WTC11 (cell line): ENCODE results near the gene CD2AP. TPM values are rescaled to one million over a fixed set of nuclear protein-coding genes. Genes with fewer than 3 reads are reported as not detected.

Experiments
- ATAC-seq: fragments of 200-7000 bp; cut with Tn5 transposase; 2 replicates; pipeline ENCODE4 v1.10.0; 2021; ENCODE audit warnings: mild to moderate bottlenecking, moderate library complexity
- CTCF ChIA-PET: fragments of 300-600 bp; sonication (Branson Sonifier 250); formaldehyde crosslinking; loops from one replicate; lab custom pipeline; 2021; ENCODE audit warnings: antibody characterized with exemption; lab: Charles Lee
- POLR2A ChIA-PET: fragments of 350-600 bp; sonication (Branson Sonifier 250); formaldehyde crosslinking; loops from one replicate; lab custom pipeline; 2021; ENCODE audit warnings: antibody characterized with exemption; lab: Charles Lee
- DNase-seq: peaks from one replicate; pipeline ENCODE4 v3.0.0; 2021; ENCODE audit warnings: low spot score
- H3K27ac Mint-ChIP-seq: 2 replicates; pipeline ENCODE4 v1.8.0; 2021; ENCODE audit warnings: mixed read lengths
- H3K27me3 Mint-ChIP-seq: 2 replicates; pipeline ENCODE4 v1.8.0; 2021; ENCODE audit warnings: low read depth, mild to moderate bottlenecking, moderate library complexity, mixed read lengths
- H3K36me3 Mint-ChIP-seq: 2 replicates; pipeline ENCODE4 v1.8.0; 2021; ENCODE audit warnings: mixed read lengths
- H3K4me1 Mint-ChIP-seq: 2 replicates; pipeline ENCODE4 v1.8.0; 2022; ENCODE audit warnings: mixed read lengths
- H3K4me3 Mint-ChIP-seq: 2 replicates; pipeline ENCODE4 v1.8.0; 2021; ENCODE audit warnings: mild to moderate bottlenecking, moderate library complexity, mixed read lengths
- H3K9me3 Mint-ChIP-seq: 2 replicates; pipeline ENCODE4 v1.8.0; 2021; ENCODE audit warnings: mixed read lengths
- ATF1 ChIP-seq: sonication (generic); formaldehyde crosslinking; IDR thresholded peaks from 2 replicates; pipeline ENCODE4 v1.8.1; 2023; ENCODE audit warnings: mild to moderate bottlenecking, moderate library complexity, missing genetic modification reagents
- E2F1 ChIP-seq: sonication (generic); formaldehyde crosslinking; IDR thresholded peaks from 2 replicates; pipeline ENCODE4 v1.8.0; 2022; ENCODE audit warnings: mild to moderate bottlenecking, missing genetic modification reagents
- E2F5 ChIP-seq: sonication (generic); formaldehyde crosslinking; IDR thresholded peaks from 2 replicates; pipeline ENCODE4 v1.8.1; 2022; ENCODE audit warnings: mild to moderate bottlenecking, moderate library complexity, missing genetic modification reagents
- ESRRA ChIP-seq: sonication (generic); formaldehyde crosslinking; IDR thresholded peaks from 2 replicates; pipeline ENCODE4 v1.8.1; 2022; ENCODE audit warnings: mild to moderate bottlenecking, missing genetic modification reagents, borderline replicate concordance
- MAX ChIP-seq: sonication (generic); formaldehyde crosslinking; IDR thresholded peaks from 2 replicates; pipeline ENCODE4 v1.8.0; 2022; ENCODE audit warnings: mild to moderate bottlenecking, missing genetic modification reagents
- NFATC4 ChIP-seq: fragments of 250-450 bp; sonication (Bioruptor Pico); IDR thresholded peaks from 2 replicates; pipeline ENCODE4 v1.9.0; 2021; ENCODE audit warnings: mild to moderate bottlenecking
- NFE2L1 ChIP-seq: sonication (generic); formaldehyde crosslinking; IDR thresholded peaks from 2 replicates; pipeline ENCODE4 v1.8.1; 2023; ENCODE audit warnings: missing genetic modification reagents
- NR1H2 ChIP-seq: sonication (generic); formaldehyde crosslinking; IDR thresholded peaks from 2 replicates; pipeline ENCODE4 v1.9.0; 2021; ENCODE audit warnings: mild to moderate bottlenecking, moderate library complexity, missing genetic modification reagents
- OVOL2 ChIP-seq: fragments of 250-450 bp; sonication (Bioruptor Pico); IDR thresholded peaks from 2 replicates; pipeline ENCODE4 v1.9.0; 2021; ENCODE audit warnings: mild to moderate bottlenecking, borderline replicate concordance
- RORB ChIP-seq: fragments of 250-450 bp; sonication (Bioruptor Pico); IDR thresholded peaks from 2 replicates; pipeline ENCODE4 v1.9.0; 2021; ENCODE audit warnings: mild to moderate bottlenecking
- SMAD4 ChIP-seq: sonication (generic); formaldehyde crosslinking; IDR thresholded peaks from 2 replicates; pipeline ENCODE4 v1.8.0; 2022; ENCODE audit warnings: mild to moderate bottlenecking, missing genetic modification reagents
- STAT6 ChIP-seq: sonication (generic); formaldehyde crosslinking; conservative IDR thresholded peaks from 2 replicates; pipeline ENCODE4 v1.8.1; 2023; ENCODE audit warnings: mild to moderate bottlenecking, low read depth, missing genetic modification reagents, moderate library complexity
- TCF7 ChIP-seq: sonication (generic); formaldehyde crosslinking; IDR thresholded peaks from 2 replicates; pipeline ENCODE4 v1.8.0; 2022; ENCODE audit warnings: mild to moderate bottlenecking, low read depth, missing genetic modification reagents, moderate library complexity
- TEAD4 ChIP-seq: sonication (generic); formaldehyde crosslinking; IDR thresholded peaks from 2 replicates; pipeline ENCODE4 v1.8.0; 2022; ENCODE audit warnings: mild to moderate bottlenecking, missing genetic modification reagents
- ZNF121 ChIP-seq: sonication (generic); formaldehyde crosslinking; IDR thresholded peaks from 2 replicates; pipeline ENCODE4 v1.8.0; 2023; ENCODE audit warnings: missing genetic modification reagents
- ZNF138 ChIP-seq: sonication (generic); formaldehyde crosslinking; conservative IDR thresholded peaks from 2 replicates; pipeline ENCODE4 v1.8.1; 2022; ENCODE audit warnings: mild to moderate bottlenecking, moderate library complexity, missing genetic modification reagents
- ZNF219 ChIP-seq: sonication (generic); formaldehyde crosslinking; IDR thresholded peaks from 2 replicates; pipeline ENCODE4 v1.8.0; 2023; ENCODE audit warnings: missing genetic modification reagents, mild to moderate bottlenecking, borderline replicate concordance
- ZNF281 ChIP-seq: sonication (generic); formaldehyde crosslinking; IDR thresholded peaks from 2 replicates; pipeline ENCODE4 v1.8.0; 2023; ENCODE audit warnings: mild to moderate bottlenecking, missing genetic modification reagents
- ZNF396 ChIP-seq: fragments of 250-450 bp; sonication (Bioruptor Pico); IDR thresholded peaks from 2 replicates; pipeline ENCODE4 v1.8.0; 2021; ENCODE audit warnings: mild to moderate bottlenecking, moderate library complexity, borderline replicate concordance
- ZNF416 ChIP-seq: fragments of 250-450 bp; sonication (Bioruptor Pico); IDR thresholded peaks from 2 replicates; pipeline ENCODE4 v1.9.0; 2021; ENCODE audit warnings: mild to moderate bottlenecking, inconsistent platforms
- ZNF423 ChIP-seq: fragments of 250-450 bp; sonication (Bioruptor Pico); IDR thresholded peaks from 2 replicates; pipeline ENCODE4 v2.1.2; 2022; ENCODE audit warnings: mild to moderate bottlenecking, moderate library complexity
- total RNA-seq: library from RNA; stranded (reverse); gene quantifications from 3 replicates; pipeline ENCODE4 v1.2.3, GENCODE V29; 2021
- TF ChIP-seq, protein P1 (sequence below): fragments of 250-450 bp; sonication (Bioruptor Pico); IDR thresholded peaks from 2 replicates; pipeline ENCODE4 v1.9.0; 2021; ENCODE audit warnings: mild to moderate bottlenecking
- TF ChIP-seq, protein P2 (sequence below): sonication (generic); formaldehyde crosslinking; IDR thresholded peaks from 2 replicates; pipeline ENCODE4 v1.8.1; 2023; ENCODE audit warnings: mild to moderate bottlenecking, missing genetic modification reagents, moderate library complexity

Gene CD2AP
- total RNA-seq, 1 experiment from 2014 or later = 77.0 TPM

- DNase-seq = no peak
- TF ChIP-seq OVOL2 (no peak), ZNF121 (CRISPR knock-in tag) (peak; percentile 63; the same call in 1 of the 2 replicates), SMAD4 (CRISPR knock-in tag) (no peak), NFATC4 (CRISPR knock-in tag) (no peak), RORB (no peak), E2F5 (CRISPR knock-in tag) (no peak), MAX (CRISPR knock-in tag) (no peak)
- Mint-ChIP-seq H3K27ac (no peak overlapping the region), H3K4me1 (no peaks in the 10 kb centered on the region), H3K4me3 (no peak overlapping the region), H3K36me3 (no peaks in the 10 kb centered on the region), H3K9me3 (peaks cover 8% of the 10 kb centered on the region), H3K27me3 (no peaks in the 10 kb centered on the region; the same call in 1 of the 2 replicates)
- POLR2A ChIA-PET = no interaction called here
- CTCF ChIA-PET = no interaction called here
- no peak for ATAC-seq
Observed at GRCh38 chr6:47438481-47439347, 38.9 kb upstream of the CD2AP start.

DNA sequence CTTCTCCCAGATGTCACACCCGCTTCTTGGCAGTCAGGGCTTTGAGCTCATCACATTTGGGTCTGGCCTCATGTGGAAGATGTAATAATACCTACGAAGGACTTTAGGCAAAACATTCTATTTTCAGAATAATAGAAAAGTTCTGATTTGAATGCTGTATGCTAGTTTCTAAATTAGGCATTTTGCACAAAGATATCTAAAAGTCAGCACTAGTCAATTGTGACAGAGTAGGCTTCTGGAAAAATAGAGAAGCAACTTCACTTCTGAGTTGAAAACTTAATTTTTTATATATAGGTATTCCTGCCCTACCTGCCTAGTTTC lies 38.3 kb upstream of the CD2AP start:
- ATAC-seq = no peak
- TF ChIP-seq, protein P1, sequence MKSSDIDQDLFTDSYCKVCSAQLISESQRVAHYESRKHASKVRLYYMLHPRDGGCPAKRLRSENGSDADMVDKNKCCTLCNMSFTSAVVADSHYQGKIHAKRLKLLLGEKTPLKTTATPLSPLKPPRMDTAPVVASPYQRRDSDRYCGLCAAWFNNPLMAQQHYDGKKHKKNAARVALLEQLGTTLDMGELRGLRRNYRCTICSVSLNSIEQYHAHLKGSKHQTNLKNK (CRISPR knock-in tag) = no peak
- TF ChIP-seq TEAD4 (CRISPR knock-in tag) (no peak), ESRRA (CRISPR knock-in tag) (no peak), TCF7 (no peak)
- ChIA-PET POLR2A (no interaction called here), CTCF (no interaction called here)
- Mint-ChIP-seq H3K4me1 (no peaks in the 10 kb centered on the region), H3K36me3 (peaks cover 2% of the 10 kb centered on the region; the same call in 1 of the 2 replicates), H3K27me3 (peaks cover 2% of the 10 kb centered on the region; the same call in 1 of the 2 replicates), H3K27ac (no peak overlapping the region), H3K9me3 (peaks cover 8% of the 10 kb centered on the region), H3K4me3 (no peak overlapping the region)
- DNase-seq = no peak

GRCh38 chr6:47440719-47441118 lies 36.9 kb upstream of the CD2AP start:
- CTCF ChIA-PET = no interaction called here
- no peak for ATAC-seq
- POLR2A ChIA-PET = interaction anchor here (1.1 kb wide), 1 partner anchor 37 kb away, joined by 3 read pairs; the partner anchor contains the start of gene CD2AP
- TF ChIP-seq ZNF423 (CRISPR knock-in tag) = no peak
- TF ChIP-seq NR1H2 (CRISPR knock-in tag) = no peak
- no peak for TF ChIP-seq ZNF219 (CRISPR knock-in tag)
- TF ChIP-seq ZNF138 (CRISPR knock-in tag) = no peak
- TF ChIP-seq ATF1 = no peak
- no peak for TF ChIP-seq ZNF416 (CRISPR knock-in tag)
- TF ChIP-seq, protein P2, sequence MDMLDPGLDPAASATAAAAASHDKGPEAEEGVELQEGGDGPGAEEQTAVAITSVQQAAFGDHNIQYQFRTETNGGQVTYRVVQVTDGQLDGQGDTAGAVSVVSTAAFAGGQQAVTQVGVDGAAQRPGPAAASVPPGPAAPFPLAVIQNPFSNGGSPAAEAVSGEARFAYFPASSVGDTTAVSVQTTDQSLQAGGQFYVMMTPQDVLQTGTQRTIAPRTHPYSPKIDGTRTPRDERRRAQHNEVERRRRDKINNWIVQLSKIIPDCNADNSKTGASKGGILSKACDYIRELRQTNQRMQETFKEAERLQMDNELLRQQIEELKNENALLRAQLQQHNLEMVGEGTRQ (CRISPR knock-in tag) = no peak
- no peak for TF ChIP-seq ZNF396 (CRISPR knock-in tag)
- no peak for TF ChIP-seq NFE2L1
- no peak for TF ChIP-seq MAX (CRISPR knock-in tag)
- no peak for TF ChIP-seq TCF7
- no peak for TF ChIP-seq E2F1 (CRISPR knock-in tag)
- no peak for TF ChIP-seq STAT6
- TF ChIP-seq ZNF281 (CRISPR knock-in tag) = no peak

More at GRCh38 chr6:47440719-47441118, 36.9 kb upstream of the CD2AP start:
- Mint-ChIP-seq H3K36me3 (peaks cover 8% of the 10 kb centered on the region), H3K27me3 (peaks cover 3% of the 10 kb centered on the region; the same call in 1 of the 2 replicates), H3K4me1 (no peaks in the 10 kb centered on the region), H3K4me3 (no peak overlapping the region), H3K9me3 (peaks cover 13% of the 10 kb centered on the region), H3K27ac (no peak overlapping the region)
- DNase-seq = no peak
